Muscle of leg (tissue), 11 donors: ENCODE data around the gene TRAF2. TPM values are rescaled to one million over a fixed set of nuclear protein-coding genes. Genes with fewer than 3 reads are reported as not detected.

Experiments used
- DNase-seq: peaks from one replicate; pipeline ENCODE4 v3.0.0; 2013
- H3K27ac ChIP-seq: one replicate; pipeline ENCODE4 v1.5.1; 2013; ENCODE audit warnings: mild to moderate bottlenecking, low read length, control low read depth
- H3K27me3 ChIP-seq: one replicate; pipeline ENCODE4 v1.6.1; 2013; ENCODE audit warnings: low read length; ENCODE audit not compliant: control insufficient read depth, insufficient read depth
- H3K36me3 ChIP-seq: one replicate; pipeline ENCODE4 v1.6.1; 2013; ENCODE audit warnings: low read length; ENCODE audit not compliant: control insufficient read depth, insufficient read depth
- H3K4me1 ChIP-seq: one replicate; pipeline ENCODE4 v1.6.1; 2013; ENCODE audit warnings: low read length; ENCODE audit not compliant: control insufficient read depth, insufficient read depth
- H3K4me3 ChIP-seq: one replicate; pipeline ENCODE4 v1.5.1; 2013; ENCODE audit warnings: low read length, control low read depth
- H3K9me3 ChIP-seq: replicated peaks from 2 replicates; pipeline ENCODE4 v1.6.1; 2013; ENCODE audit warnings: low read depth, low read length; ENCODE audit not compliant: control insufficient read depth
- WGBS: methylation state at CpG from one replicate; pipeline ENCODE4 v1.1.5; 2013; ENCODE audit warnings: missing lambda C conversion rate; ENCODE audit not compliant: insufficient coverage; 5-methylcytosine and 5-hydroxymethylcytosine counted together
- polyA plus RNA-seq, 8 donors: library from polyadenylated mRNA; unstranded; fragments of 120-200 nt; gene quantifications; one replicate each; pipeline versions ENCODE4 v1.2.1 to v1.2.3, GENCODE V29; 2013; ENCODE audit warnings: inconsistent platforms in 1 of 8, low replicate concordance in 1 of 8; ENCODE audit not compliant: insufficient read length in 8 of 8, insufficient read depth in 1 of 8
- total RNA-seq: library from RNA; stranded (reverse); fragments of 120-200 nt; gene quantifications from one replicate; pipeline ENCODE4 v1.2.4, GENCODE V29; 2013

TRAF2 gene
- total and polyA plus RNA-seq, 9 donors, result 5.4 to 11.9 (median 10.1) TPM

DNA sequence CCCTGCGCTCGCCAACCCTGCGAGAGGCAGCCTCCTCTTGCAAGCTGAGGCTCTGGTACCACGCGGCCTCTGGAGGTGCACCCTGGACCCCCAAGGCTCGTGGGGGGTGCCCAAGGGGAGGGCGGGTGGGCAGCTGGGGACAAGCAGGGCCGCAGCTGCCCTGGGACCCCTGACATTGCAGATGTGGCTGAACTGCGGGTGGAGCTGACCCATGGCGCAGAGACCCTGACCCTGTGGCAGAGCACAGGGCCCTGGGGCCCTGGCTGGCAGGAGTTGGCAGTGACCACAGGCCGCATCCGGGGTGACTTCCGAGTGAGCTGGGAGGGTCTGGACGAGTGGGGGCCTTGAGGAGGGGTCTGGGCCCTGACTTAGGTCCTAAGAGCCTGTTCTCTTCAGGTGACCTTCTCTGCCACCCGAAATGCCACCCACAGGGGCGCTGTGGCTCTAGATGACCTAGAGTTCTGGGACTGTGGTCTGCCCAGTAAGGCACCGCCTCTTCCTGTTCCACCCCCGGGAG lies 32.7 kb upstream of the TRAF2 start:
- Histone ChIP-seq H3K27ac (no peak overlapping the region), H3K9me3 (no peaks in the 10 kb centered on the region), H3K27me3 (no peaks in the 10 kb centered on the region), H3K4me1 (peaks cover 54% of the 10 kb centered on the region), H3K4me3 (no peak overlapping the region), H3K36me3 (peaks cover 20% of the 10 kb centered on the region)
- WGBS, result 85% methylated on average over 17 of the region's 18 CpGs
- peak; percentile 18 for DNase-seq

DNA sequence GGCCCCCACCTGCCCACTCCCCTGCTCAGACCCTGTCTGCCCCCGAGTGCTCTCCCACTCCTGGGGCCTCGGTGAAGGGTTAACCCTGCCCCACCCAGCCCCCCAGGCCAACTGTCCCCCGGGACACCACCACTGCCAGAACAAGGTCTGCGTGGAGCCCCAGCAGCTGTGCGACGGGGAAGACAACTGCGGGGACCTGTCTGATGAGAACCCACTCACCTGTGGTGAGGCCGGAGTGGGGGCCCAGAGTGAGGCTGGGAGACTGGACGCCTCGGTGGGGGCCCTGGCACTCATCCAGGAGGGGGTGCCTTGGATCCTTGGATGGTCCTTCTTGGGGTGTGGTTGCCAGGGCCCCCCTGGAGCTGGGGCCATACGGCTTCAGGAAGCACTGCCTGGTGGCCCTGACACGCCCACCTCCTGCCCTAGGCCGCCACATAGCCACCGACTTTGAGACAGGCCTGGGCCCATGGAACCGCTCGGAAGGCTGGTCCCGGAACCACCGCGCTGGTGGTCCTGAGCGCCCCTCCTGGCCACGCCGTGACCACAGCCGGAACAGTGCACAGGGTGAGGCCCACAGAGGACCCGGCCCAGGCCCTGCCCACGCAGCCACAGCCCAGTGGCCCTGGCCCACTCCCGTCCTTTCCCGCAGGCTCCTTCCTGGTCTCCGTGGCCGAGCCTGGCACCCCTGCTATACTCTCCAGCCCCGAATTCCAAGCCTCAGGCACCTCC lies 32.0 kb upstream of the TRAF2 start:
- WGBS, result 77% methylated on average over 24 of the region's 30 CpGs
- peaks cover 60% of the 10 kb centered on the region for H3K4me1 ChIP-seq
- H3K27ac ChIP-seq, result no peak overlapping the region
- no peaks in the 10 kb centered on the region for H3K9me3 ChIP-seq
- H3K27me3 ChIP-seq, result no peaks in the 10 kb centered on the region
- H3K4me3 ChIP-seq, result no peak overlapping the region
- peaks cover 20% of the 10 kb centered on the region for H3K36me3 ChIP-seq
- peak; percentile 31 for DNase-seq

GRCh38 chr9:136854842-136855460 lies 31.4 kb upstream of the TRAF2 start:
- WGBS, result 62% methylated on average over 16 of the region's 23 CpGs
- peak; percentile 11 for DNase-seq
- Histone ChIP-seq H3K27ac (no peak overlapping the region), H3K27me3 (no peaks in the 10 kb centered on the region), H3K9me3 (no peaks in the 10 kb centered on the region), H3K4me1 (peaks cover 63% of the 10 kb centered on the region), H3K4me3 (no peak overlapping the region), H3K36me3 (peaks cover 20% of the 10 kb centered on the region)

DNA sequence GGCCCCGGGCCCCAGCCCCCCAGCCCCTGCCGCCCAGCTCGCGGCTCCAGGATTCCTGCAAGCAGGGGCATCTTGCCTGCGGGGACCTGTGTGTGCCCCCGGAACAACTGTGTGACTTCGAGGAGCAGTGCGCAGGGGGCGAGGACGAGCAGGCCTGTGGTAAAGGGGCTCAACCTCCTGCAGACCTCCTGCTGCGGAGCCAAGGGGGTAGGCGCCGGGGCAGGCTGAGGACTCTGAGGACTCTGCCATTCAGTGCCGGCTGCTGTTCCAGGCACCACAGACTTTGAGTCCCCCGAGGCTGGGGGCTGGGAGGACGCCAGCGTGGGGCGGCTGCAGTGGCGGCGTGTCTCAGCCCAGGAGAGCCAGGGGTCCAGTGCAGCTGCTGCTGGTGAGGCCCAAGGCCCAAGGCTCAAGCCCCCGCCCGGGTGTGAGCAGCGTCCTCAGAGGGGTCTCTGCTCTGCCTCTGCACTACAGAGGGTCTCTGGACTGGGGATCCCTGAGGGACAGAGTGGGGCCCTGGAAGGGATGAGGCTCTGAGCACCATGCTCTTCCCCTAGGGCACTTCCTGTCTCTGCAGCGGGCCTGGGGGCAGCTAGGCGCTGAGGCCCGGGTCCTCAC lies 30.7 kb upstream of the TRAF2 start:
- DNase-seq, result peak; percentile 16
- Histone ChIP-seq H3K4me3 (no peak overlapping the region), H3K4me1 (peaks cover 56% of the 10 kb centered on the region), H3K36me3 (peaks cover 18% of the 10 kb centered on the region), H3K27ac (no peak overlapping the region), H3K9me3 (no peaks in the 10 kb centered on the region), H3K27me3 (no peaks in the 10 kb centered on the region)
- 65% methylated on average over 22 of the region's 26 CpGs for WGBS

GRCh38 chr9:136856079-136856476 lies 30.2 kb upstream of the TRAF2 start:
- Histone ChIP-seq H3K27me3 (no peaks in the 10 kb centered on the region), H3K9me3 (no peaks in the 10 kb centered on the region), H3K4me3 (no peak overlapping the region), H3K4me1 (peaks cover 53% of the 10 kb centered on the region), H3K27ac (no peak overlapping the region), H3K36me3 (peaks cover 16% of the 10 kb centered on the region)
- DNase-seq, result peak; percentile 11
- WGBS, result 57% methylated on average over 5 of the region's 15 CpGs

- Histone ChIP-seq H3K27me3 (no peaks in the 10 kb centered on the region), H3K9me3 (no peaks in the 10 kb centered on the region), H3K27ac (no peak overlapping the region), H3K36me3 (peaks cover 17% of the 10 kb centered on the region), H3K4me1 (peaks cover 47% of the 10 kb centered on the region), H3K4me3 (no peak overlapping the region)
- 80% methylated on average over 5 of the region's 14 CpGs for WGBS
- DNase-seq, result peak; percentile 15
Observed at GRCh38 chr9:136856541-136857141, 29.7 kb upstream of the TRAF2 start.

DNA sequence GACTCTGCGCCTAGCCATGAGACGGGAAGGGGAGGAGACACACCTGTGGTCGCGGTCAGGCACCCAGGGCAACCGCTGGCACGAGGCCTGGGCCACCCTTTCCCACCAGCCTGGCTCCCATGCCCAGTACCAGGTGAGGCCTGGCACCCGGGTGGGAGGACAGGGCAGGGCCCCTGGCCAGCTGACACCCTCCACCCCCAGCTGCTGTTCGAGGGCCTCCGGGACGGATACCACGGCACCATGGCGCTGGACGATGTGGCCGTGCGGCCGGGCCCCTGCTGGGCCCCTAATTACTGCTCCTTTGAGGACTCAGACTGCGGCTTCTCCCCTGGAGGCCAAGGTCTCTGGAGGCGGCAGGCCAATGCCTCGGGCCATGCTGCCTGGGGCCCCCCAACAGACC lies 29.1 kb upstream of the TRAF2 start:
- Histone ChIP-seq H3K9me3 (no peaks in the 10 kb centered on the region), H3K4me1 (peaks cover 42% of the 10 kb centered on the region), H3K36me3 (peaks cover 17% of the 10 kb centered on the region), H3K4me3 (no peak overlapping the region), H3K27ac (no peak overlapping the region), H3K27me3 (no peaks in the 10 kb centered on the region)
- DNase-seq, result peak; percentile 10
- 78% methylated on average over 19 of the region's 19 CpGs for WGBS

GRCh38 chr9:136857581-136858412 lies 28.5 kb upstream of the TRAF2 start:
- Histone ChIP-seq H3K4me3 (no peak overlapping the region), H3K36me3 (peaks cover 23% of the 10 kb centered on the region), H3K9me3 (no peaks in the 10 kb centered on the region), H3K27me3 (no peaks in the 10 kb centered on the region), H3K27ac (no peak overlapping the region), H3K4me1 (peaks cover 38% of the 10 kb centered on the region)
- peak; percentile 7 for DNase-seq
- WGBS, result 81% methylated on average over 20 of the region's 29 CpGs

GRCh38 chr9:136858452-136858843 lies 27.9 kb upstream of the TRAF2 start:
- Histone ChIP-seq H3K27ac (no peak overlapping the region), H3K4me1 (peaks cover 38% of the 10 kb centered on the region), H3K36me3 (peaks cover 29% of the 10 kb centered on the region), H3K4me3 (no peak overlapping the region), H3K27me3 (no peaks in the 10 kb centered on the region), H3K9me3 (no peaks in the 10 kb centered on the region)
- no peak for DNase-seq
- 91% methylated on average over 15 of the region's 15 CpGs for WGBS
